Daoy (cell line): ENCODE measurements around the gene TP53TG3D. TPM values are rescaled to one million over a fixed set of nuclear protein-coding genes. Genes with fewer than 3 reads are reported as not detected.
A peak's percentile ranks its signal among the peaks of the same experiment; 100 is the strongest.
"Not testable (repeated sequence)": the region's sequence is repeated elsewhere in the genome, so short reads cannot be mapped to it uniquely, and the experiment has no call there.

ENCODE experiments used
- DNase-seq: peaks from one replicate; pipeline ENCODE4 v3.0.0-alpha.2; 2015; ENCODE audit warnings: low read depth
- total RNA-seq: library from RNA; depleted of rRNA; stranded (reverse); fragments of >200 nt; shearing (Covaris generic); gene quantifications from 2 replicates; pipeline ENCODE4 v1.2.3, GENCODE V29; 2014; rRNA removed

Gene TP53TG3D, protein sequence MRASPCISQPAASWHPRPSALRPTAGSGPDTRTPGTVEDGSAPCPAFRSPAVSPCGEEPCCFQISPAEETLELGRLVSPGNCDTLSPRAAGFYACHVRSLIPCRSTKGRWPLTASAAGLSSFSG
- total RNA-seq: 3.0 and 3.2 TPM in 2 replicates

DNA sequence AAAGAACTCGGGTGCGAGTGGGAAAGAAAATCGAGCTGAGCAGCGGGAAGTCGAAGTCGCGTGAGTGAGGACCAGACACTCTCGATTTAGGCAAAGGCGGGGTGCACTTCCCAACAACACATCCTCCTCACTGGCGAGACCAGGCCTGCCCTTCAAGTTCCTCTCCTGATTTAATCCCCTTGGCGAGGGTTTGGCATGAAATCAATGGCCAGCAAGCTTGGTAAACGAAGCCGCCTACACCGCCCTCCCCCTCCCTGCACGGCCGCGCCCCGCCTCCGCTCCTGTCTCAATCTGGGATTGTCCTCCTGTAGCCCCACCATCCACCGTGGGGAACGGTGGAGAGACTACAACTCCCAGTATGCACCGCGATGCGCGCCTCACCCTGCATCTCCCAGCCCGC, at the start of gene TP53TG3D:
TSS of gene TP53TG3D (plus strand) at position 301 of the 400 bp plus-strand sequence. CDS start at position 369, 68 bp downstream.
- DNase-seq: not testable (repeated sequence)

DNA sequence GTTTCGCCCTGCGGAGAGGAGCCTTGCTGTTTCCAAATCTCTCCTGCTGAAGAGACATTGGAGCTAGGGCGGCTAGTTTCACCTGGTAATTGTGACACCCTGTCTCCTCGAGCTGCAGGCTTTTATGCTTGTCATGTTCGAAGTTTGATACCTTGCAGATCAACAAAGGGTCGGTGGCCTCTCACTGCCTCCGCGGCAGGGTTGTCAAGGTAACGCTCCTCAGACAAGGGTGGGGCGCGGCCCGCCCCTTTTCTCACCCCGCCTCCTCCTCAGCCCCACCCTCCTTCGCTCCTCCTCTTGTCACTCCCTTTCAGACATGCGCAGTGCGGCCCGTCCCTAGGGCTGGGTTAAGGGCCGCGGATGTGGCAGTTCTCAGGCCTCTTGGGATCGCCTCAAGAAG, 421 bp downstream of the TP53TG3D start:
- not testable (repeated sequence) for DNase-seq

GRCh38 chr16:32261526-32261925, 8.4 kb downstream of the TP53TG3D start:
- not testable (repeated sequence) for DNase-seq

GRCh38 chr16:32263552-32263951, 10.5 kb downstream of the TP53TG3D start:
- not testable (repeated sequence) for DNase-seq

- DNase-seq: not testable (repeated sequence)
Observed at GRCh38 chr16:32281910-32282309, 28.8 kb downstream of the TP53TG3D start.

DNA sequence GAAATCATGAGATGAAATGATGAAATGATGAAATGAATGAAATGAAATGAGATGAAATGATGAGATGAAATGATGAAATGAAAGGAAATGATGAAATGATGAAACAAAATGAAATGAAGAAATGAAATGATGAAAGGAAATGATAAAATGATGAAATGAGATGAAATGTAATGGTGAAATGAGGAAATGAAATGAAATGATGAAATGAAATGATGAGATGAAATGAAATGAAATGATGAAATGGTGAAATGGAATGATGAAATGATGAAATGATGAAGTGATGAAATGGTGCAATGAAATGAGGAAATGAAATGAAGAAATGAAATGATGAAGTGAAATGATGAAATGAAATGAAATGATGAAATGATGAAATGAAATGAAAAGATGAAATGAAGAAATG, 29.9 kb downstream of the TP53TG3D start:
- DNase-seq: not testable (repeated sequence)

- DNase-seq: not testable (repeated sequence)
Observed at GRCh38 chr16:32283917-32284495, 30.9 kb downstream of the TP53TG3D start.

DNA sequence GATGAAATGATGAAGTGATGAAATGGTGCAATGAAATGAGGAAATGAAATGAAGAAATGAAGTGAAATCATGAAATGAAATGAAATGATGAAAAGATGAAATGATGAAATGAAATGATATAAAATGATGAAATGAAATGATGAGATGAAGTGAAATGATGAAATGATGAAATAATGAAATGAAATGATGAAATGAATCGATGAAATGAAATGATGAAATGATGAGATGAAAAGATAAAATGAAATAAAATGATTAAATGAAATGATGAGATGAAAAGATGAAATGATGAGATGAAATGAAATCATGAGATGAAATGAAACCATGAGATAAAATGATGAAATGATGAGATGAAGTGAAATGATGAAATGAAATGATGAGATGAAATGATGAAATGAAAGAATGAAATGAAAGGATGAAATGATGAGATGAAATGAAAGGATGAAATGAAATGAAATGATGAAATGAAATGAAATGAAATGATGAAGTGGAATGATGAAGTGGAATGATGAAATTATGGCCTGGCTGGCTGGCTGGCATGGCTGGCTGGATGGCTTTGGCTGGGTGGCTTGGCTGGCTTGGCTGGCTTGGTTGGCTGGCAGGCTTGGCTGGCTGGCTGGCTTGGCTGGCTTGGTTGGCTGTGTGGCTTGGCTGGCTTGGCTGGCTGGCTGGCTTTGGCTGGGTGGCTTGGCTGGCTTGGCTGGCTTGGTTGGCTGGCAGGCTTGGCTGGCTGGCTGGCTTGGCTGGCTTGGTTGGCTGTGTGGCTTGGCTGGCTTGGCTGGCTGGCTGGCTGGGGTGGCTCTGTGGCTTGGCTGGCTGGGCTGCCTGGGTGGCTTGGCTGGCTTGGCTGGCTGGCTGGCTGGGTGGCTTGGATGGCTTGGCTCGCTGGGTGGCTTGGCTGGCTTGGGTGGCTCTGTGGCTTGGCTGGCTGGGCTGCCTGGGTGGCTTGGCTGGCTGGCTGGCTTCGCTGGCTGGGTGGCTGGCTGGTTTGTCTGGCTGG, 32.0 kb downstream of the TP53TG3D start:
- DNase-seq: not testable (repeated sequence)

- peak; percentile 4 for DNase-seq
Observed at GRCh38 chr16:32286193-32286592, 33.1 kb downstream of the TP53TG3D start.

DNA sequence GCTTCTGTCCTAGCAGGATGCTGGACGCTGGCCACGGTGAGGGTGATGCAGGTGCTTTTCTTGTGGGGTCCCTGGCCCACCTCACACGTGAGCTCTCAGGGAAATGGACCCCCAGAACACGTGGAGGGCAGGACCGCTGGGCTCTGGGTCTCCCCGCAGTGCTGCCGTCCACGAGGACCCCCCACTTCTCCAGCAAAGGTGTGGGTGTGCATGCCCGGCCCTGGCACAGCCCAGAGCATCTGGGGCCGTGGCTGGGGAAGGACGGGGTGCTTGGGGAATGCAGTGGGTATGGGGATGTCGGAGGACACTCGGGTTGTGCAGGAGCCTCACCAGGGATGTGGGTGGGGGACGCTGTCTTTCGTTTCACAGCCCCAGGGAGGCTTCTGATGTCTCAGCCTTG, 34.7 kb downstream of the TP53TG3D start:
- not testable (repeated sequence) for DNase-seq

DNA sequence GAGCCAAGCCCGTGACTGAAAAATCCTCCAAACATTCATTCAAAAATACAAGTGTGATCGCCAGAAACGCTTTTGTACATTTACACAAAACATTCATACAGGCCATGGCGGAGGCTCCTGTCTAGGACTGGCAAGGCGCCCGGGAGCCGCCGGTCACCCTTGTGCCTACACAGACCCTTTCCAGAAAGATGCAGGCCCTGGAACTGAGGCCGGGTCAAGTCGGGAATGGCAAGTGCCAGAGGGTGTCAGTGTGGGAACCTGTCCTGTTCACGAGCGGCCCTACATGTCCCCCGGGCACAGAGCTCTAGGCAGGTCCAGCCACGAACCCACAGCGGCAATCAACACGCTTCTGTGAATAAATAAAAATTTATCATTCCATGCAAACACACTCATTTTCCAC, 36.1 kb downstream of the TP53TG3D start:
- DNase-seq: not testable (repeated sequence)

DNA sequence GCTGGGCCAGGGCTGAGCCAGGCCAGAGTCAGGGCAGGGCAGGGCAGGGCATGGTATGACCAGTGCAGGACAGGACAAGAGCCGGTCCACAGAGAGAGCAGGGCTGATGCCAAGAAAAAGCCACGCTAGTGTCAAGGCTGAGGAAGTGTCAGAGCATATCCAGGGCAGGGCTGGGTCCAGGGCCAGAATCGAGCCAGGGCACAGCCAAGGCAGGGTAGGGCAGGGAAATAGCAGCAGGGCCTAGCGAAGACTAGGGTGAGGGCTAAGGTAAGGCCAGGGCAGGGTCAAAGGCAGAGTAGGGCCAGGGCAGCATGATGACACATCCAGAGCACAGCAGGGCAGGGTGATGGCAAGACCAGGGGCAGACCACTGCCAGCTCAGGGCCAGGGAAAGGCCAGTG, 49.7 kb downstream of the TP53TG3D start:
- DNase-seq: not testable (repeated sequence)
